Calu3 (cell line): ENCODE results near the gene WDFY2. TPM values are rescaled to one million over a fixed set of nuclear protein-coding genes. Genes with fewer than 3 reads are reported as not detected.

ENCODE experiments used
- BruUV-seq: library from RNA; stranded (reverse); fragments of 400-500 nt; replicated peaks from 2 replicates; lab custom pipeline; 2021; lab: Mats Ljungman, UMichigan
- CTCF ChIA-PET: fragments of 300-600 bp; sonication (Branson Sonifier 250); formaldehyde crosslinking; loops from one replicate; lab custom pipeline; 2022; ENCODE audit warnings: antibody characterized with exemption; lab: Charles Lee
- DNase-seq: peaks from one replicate; pipeline ENCODE4 v3.0.0; 2022
- H3K27ac Mint-ChIP-seq: one replicate; pipeline ENCODE4 v1.8.0; 2022; ENCODE audit warnings: mixed read lengths; ENCODE audit not compliant: unreplicated experiment
- H3K27me3 Mint-ChIP-seq: one replicate; pipeline ENCODE4 v1.8.0; 2022; ENCODE audit warnings: mixed read lengths; ENCODE audit not compliant: unreplicated experiment
- H3K36me3 Mint-ChIP-seq: one replicate; pipeline ENCODE4 v1.8.0; 2022; ENCODE audit warnings: mild to moderate bottlenecking, moderate library complexity, mixed read lengths; ENCODE audit not compliant: insufficient read depth, unreplicated experiment
- H3K4me1 Mint-ChIP-seq: one replicate; pipeline ENCODE4 v1.8.0; 2022; ENCODE audit warnings: mild to moderate bottlenecking, low read depth, mixed read lengths; ENCODE audit not compliant: unreplicated experiment
- H3K4me3 Mint-ChIP-seq: one replicate; pipeline ENCODE4 v1.8.0; 2022; ENCODE audit warnings: mild to moderate bottlenecking, low read depth, moderate library complexity, mixed read lengths; ENCODE audit not compliant: unreplicated experiment
- H3K9me3 Mint-ChIP-seq: one replicate; pipeline ENCODE4 v1.8.0; 2022; ENCODE audit warnings: low read depth, mixed read lengths; ENCODE audit not compliant: unreplicated experiment
- CTCF ChIP-seq: fragments of 200-600 bp; IDR thresholded peaks from one replicate; pipeline ENCODE4 v1.8.0; 2022; ENCODE audit warnings: antibody characterized with exemption; ENCODE audit not compliant: unreplicated experiment
- intact Hi-C: fragments of 100-400 bp; cut with micrococcal nuclease; formaldehyde crosslinking; loops from one replicate; pipeline ENCODE4 v1.10.0; 2022; ENCODE audit not compliant: unreplicated experiment
- total RNA-seq: library from RNA; stranded (reverse); gene quantifications from 2 replicates; pipeline ENCODE4 v1.2.3, GENCODE V29; 2022

Gene WDFY2
- total RNA-seq, 1 experiment from 2014 or later: 5.9 TPM

- H3K27ac Mint-ChIP-seq: no peak overlapping the region
- DNase-seq: no peak
- H3K9me3 Mint-ChIP-seq: no peaks in the 10 kb centered on the region
- H3K27me3 Mint-ChIP-seq: no peaks in the 10 kb centered on the region
- CTCF ChIA-PET: no interaction called here
- H3K36me3 Mint-ChIP-seq: no peaks in the 10 kb centered on the region
- BruUV-seq: no TSS peak
- intact Hi-C loops: no loop called here
- TF ChIP-seq CTCF: no peak
- H3K4me3 Mint-ChIP-seq: no peak overlapping the region
- no peaks in the 10 kb centered on the region for H3K4me1 Mint-ChIP-seq
These were observed 161.0 kb downstream of the WDFY2 start for GRCh38 chr13:51745243-51745642.

DNA sequence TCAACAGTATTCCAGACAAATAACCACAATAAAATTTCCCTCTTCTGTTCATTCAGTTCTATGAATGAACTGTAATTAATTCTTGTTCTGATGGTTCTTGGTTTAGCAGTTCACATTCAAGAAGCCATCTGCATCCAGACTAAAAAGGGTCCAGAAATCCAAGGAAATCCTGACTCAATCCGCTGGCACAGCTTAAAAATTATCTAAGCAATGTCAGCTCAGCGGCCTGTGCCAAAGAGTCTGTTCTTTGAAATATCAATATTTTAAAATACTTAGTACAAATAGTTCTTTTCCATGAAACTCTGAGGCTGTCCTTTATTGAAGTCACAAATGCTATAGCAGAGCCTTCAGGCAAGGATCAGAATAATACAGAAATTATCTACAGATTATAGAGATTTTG lies 162.5 kb downstream of the WDFY2 start:
- Mint-ChIP-seq H3K27me3 (no peaks in the 10 kb centered on the region), H3K9me3 (no peaks in the 10 kb centered on the region), H3K36me3 (no peaks in the 10 kb centered on the region), H3K27ac (no peak overlapping the region), H3K4me1 (no peaks in the 10 kb centered on the region), H3K4me3 (no peak overlapping the region)
- DNase-seq: no peak
- no TSS peak for BruUV-seq
- TF ChIP-seq CTCF: no peak
- intact Hi-C loops: no loop called here
- CTCF ChIA-PET: no interaction called here

GRCh38 chr13:51747438-51748434 lies 163.5 kb downstream of the WDFY2 start:
- no peak overlapping the region for H3K4me3 Mint-ChIP-seq
- CTCF ChIA-PET: no interaction called here
- H3K9me3 Mint-ChIP-seq: no peaks in the 10 kb centered on the region
- no peaks in the 10 kb centered on the region for H3K4me1 Mint-ChIP-seq
- no peak for TF ChIP-seq CTCF
- no peak for DNase-seq
- intact Hi-C loops: no loop called here
- no TSS peak for BruUV-seq
- peaks cover 1% of the 10 kb centered on the region for H3K36me3 Mint-ChIP-seq
- no peak overlapping the region for H3K27ac Mint-ChIP-seq
- H3K27me3 Mint-ChIP-seq: no peaks in the 10 kb centered on the region

DNA sequence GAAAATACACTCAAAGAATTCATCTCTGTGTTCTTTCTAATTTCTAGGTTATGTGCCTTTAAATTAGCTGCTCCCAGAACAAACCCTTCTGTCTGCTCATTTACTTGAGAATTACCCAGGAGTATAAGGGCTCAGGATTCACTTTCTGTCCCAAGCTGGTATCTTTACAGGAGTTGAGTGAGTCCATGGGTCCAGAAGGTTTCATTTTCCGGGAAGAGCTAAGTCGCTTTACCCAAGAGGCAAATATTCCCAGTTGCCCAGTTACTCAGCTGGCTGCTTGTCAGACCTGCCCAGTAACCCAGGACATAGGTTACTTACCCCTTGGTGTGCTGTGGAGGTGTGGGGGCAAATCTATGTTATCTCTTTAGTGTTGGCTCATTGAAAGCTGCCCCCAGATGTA lies 172.4 kb downstream of the WDFY2 start:
- CTCF ChIA-PET: interaction anchor here (0.6 kb wide), 1 partner anchor 209 kb away, joined by 3 read pairs; no protein-coding TSS in a partner anchor
- no peak overlapping the region for H3K27ac Mint-ChIP-seq
- no peaks in the 10 kb centered on the region for H3K4me1 Mint-ChIP-seq
- H3K27me3 Mint-ChIP-seq: no peaks in the 10 kb centered on the region
- no peaks in the 10 kb centered on the region for H3K9me3 Mint-ChIP-seq
- no peak for TF ChIP-seq CTCF
- DNase-seq: no peak
- intact Hi-C loops: no loop called here
- H3K4me3 Mint-ChIP-seq: no peak overlapping the region
- H3K36me3 Mint-ChIP-seq: peaks cover 7% of the 10 kb centered on the region
- no TSS peak for BruUV-seq
